NCI-H1436 (cell line): ENCODE results near the gene PCDHGA2.
"Not testable (repeated sequence)": the region's sequence is repeated elsewhere in the genome, so short reads cannot be mapped to it uniquely, and the experiment has no call there.

Source experiments
- DNase-seq: peaks from one replicate; lab custom pipeline; 2025; lab: John Stamatoyannopoulos, UW

PCDHGA2 gene

GRCh38 chr5:141338538-141339306, at the start of gene PCDHGA2:
Gene PCDHGA2 (plus strand): TSS chr5:141338760.
- DNase-seq, result peak; percentile 14

GRCh38 chr5:141298376-141298775, 40.2 kb upstream of the PCDHGA2 start:
- DNase-seq, result no peak

- no peak for DNase-seq
Measured at GRCh38 chr5:141303756-141304155, 34.8 kb upstream of the PCDHGA2 start, which contains the start of gene SLC25A2. Gene SLC25A2 (minus strand): TSS chr5:141304049. CDS start chr5:141303865, 184 bp downstream.

- DNase-seq, result no peak
Measured at GRCh38 chr5:141306630-141307029, 31.9 kb upstream of the PCDHGA2 start.

- DNase-seq, result no peak
Measured at GRCh38 chr5:141313711-141314110, 24.8 kb upstream of the PCDHGA2 start.

- DNase-seq, result not testable (repeated sequence)
Measured at GRCh38 chr5:141316963-141317362, 21.6 kb upstream of the PCDHGA2 start.

GRCh38 chr5:141319202-141319601, 19.4 kb upstream of the PCDHGA2 start:
- no peak for DNase-seq

- no peak for DNase-seq
Measured at GRCh38 chr5:141319699-141320098, 18.9 kb upstream of the PCDHGA2 start.

- DNase-seq, result peak; percentile 92
Measured at GRCh38 chr5:141320225-141321169, 18.1 kb upstream of the PCDHGA2 start, which contains the start of gene TAF7. Gene TAF7 (minus strand): TSS chr5:141320784. CDS start chr5:141320044, 740 bp downstream.

- no peak for DNase-seq
Measured at GRCh38 chr5:141322261-141322660, 16.3 kb upstream of the PCDHGA2 start.

- no peak for DNase-seq
Measured at GRCh38 chr5:141326088-141326854, 12.3 kb upstream of the PCDHGA2 start.

- DNase-seq, result no peak
Measured at GRCh38 chr5:141328231-141328630, 10.3 kb upstream of the PCDHGA2 start.

GRCh38 chr5:141330299-141331080, 8.1 kb upstream of the PCDHGA2 start, which contains the start of gene PCDHGA1:
Gene PCDHGA1 (plus strand): TSS chr5:141330514.
- DNase-seq, result peak; percentile 16

- DNase-seq, result not testable (repeated sequence)
Measured at GRCh38 chr5:141332571-141332970, 6.0 kb upstream of the PCDHGA2 start.

GRCh38 chr5:141340781-141341354, 2.3 kb downstream of the PCDHGA2 start:
- DNase-seq, result not testable (repeated sequence)

GRCh38 chr5:141342773-141343172, 4.2 kb downstream of the PCDHGA2 start:
- DNase-seq, result no peak

GRCh38 chr5:141343242-141343952, 4.8 kb downstream of the PCDHGA2 start, which contains the start of gene PCDHGA3:
Gene PCDHGA3 (plus strand): TSS chr5:141343829. CDS start chr5:141344034, 205 bp downstream.
- DNase-seq, result no peak

- no peak for DNase-seq
Measured at GRCh38 chr5:141343953-141344463, 5.4 kb downstream of the PCDHGA2 start.

GRCh38 chr5:141345327-141345726, 6.8 kb downstream of the PCDHGA2 start:
- no peak for DNase-seq
